ENCODE results near the gene SPOCK1.

- TF ChIP-seq AFF4 (CRISPR knock-in tag; IDR thresholded peaks at IDR 0.05) (no peak), GMEB2 (CRISPR knock-in tag; IDR thresholded peaks at IDR 0.05; ENCODE audit: low read depth) (no peak), MIXL1 (CRISPR knock-in tag; IDR thresholded peaks at IDR 0.05) (no peak), CEBPZ (IDR thresholded peaks at IDR 0.05; ENCODE audit: low read length) (no peak), CTCF (CRISPR knock-in tag; IDR thresholded peaks at IDR 0.05) (no peak), NFATC3 (CRISPR knock-in tag; IDR thresholded peaks at IDR 0.05) (no peak), ZNF264 (CRISPR knock-in tag; IDR thresholded peaks at IDR 0.05) (no peak), ZNF274 (CRISPR knock-in tag; IDR thresholded peaks at IDR 0.05) (no peak), EZH2 (conservative IDR thresholded peaks at IDR 0.05; ENCODE audit: low read depth, low read length) (no peak)
These were observed 393.6 kb downstream of the SPOCK1 start for GRCh38 chr5:137105351-137106035.
